ENCODE results near the gene SPG7. TPM values are rescaled to one million over a fixed set of nuclear protein-coding genes. Genes with fewer than 3 reads are reported as not detected.

SPG7 gene
- total RNA-seq, 4 donors from 2014 or later = 79.0 to 156 (median 92.3) TPM

GRCh38 chr16:89547860-89548259, 39.7 kb downstream of the SPG7 start:
- no peak overlapping the region for H3K4me3 ChIP-seq (ENCODE audit: low read depth, poor library complexity, severe bottlenecking)
- DNase-seq (ENCODE audit: low spot score in 2 of 2) = no peak
- intact Hi-C loops (cut with DNase I; ENCODE audit: low total_unique reads) = no loop called here
- TF ChIP-seq, protein P1, sequence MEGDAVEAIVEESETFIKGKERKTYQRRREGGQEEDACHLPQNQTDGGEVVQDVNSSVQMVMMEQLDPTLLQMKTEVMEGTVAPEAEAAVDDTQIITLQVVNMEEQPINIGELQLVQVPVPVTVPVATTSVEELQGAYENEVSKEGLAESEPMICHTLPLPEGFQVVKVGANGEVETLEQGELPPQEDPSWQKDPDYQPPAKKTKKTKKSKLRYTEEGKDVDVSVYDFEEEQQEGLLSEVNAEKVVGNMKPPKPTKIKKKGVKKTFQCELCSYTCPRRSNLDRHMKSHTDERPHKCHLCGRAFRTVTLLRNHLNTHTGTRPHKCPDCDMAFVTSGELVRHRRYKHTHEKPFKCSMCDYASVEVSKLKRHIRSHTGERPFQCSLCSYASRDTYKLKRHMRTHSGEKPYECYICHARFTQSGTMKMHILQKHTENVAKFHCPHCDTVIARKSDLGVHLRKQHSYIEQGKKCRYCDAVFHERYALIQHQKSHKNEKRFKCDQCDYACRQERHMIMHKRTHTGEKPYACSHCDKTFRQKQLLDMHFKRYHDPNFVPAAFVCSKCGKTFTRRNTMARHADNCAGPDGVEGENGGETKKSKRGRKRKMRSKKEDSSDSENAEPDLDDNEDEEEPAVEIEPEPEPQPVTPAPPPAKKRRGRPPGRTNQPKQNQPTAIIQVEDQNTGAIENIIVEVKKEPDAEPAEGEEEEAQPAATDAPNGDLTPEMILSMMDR (IDR thresholded peaks at IDR 0.05) = no peak
- 95% methylated on average over 20 of the region's 20 CpGs for WGBS, 2 donors

- no peak overlapping the region for H3K4me3 ChIP-seq (ENCODE audit: low read depth, poor library complexity, severe bottlenecking)
- intact Hi-C loops (cut with DNase I; ENCODE audit: low total_unique reads) = no loop called here
- 82 to 84% methylated on average over 28 of the region's 28 CpGs for WGBS, 2 donors
- no peak for DNase-seq (ENCODE audit: low spot score in 2 of 2)
- TF ChIP-seq POLR2A (IDR thresholded peaks at IDR 0.05) = no peak
- TF ChIP-seq, protein P1 (IDR thresholded peaks at IDR 0.05) = no peak
These were observed 40.3 kb downstream of the SPG7 start for GRCh38 chr16:89548344-89549006.

GRCh38 chr16:89549007-89549700, 41.0 kb downstream of the SPG7 start:
- no peak for DNase-seq (ENCODE audit: low spot score in 2 of 2)
- H3K4me3 ChIP-seq (ENCODE audit: low read depth, poor library complexity, severe bottlenecking) = no peak overlapping the region
- intact Hi-C loops (cut with DNase I; ENCODE audit: low total_unique reads) = no loop called here
- WGBS, 2 donors = 81 to 82% methylated on average over 10 of the region's 10 CpGs
- TF ChIP-seq, protein P1 (IDR thresholded peaks at IDR 0.05) = no peak
- no peak for TF ChIP-seq POLR2A (IDR thresholded peaks at IDR 0.05)

- no peak for TF ChIP-seq POLR2A (IDR thresholded peaks at IDR 0.05)
- TF ChIP-seq, protein P1 (IDR thresholded peaks at IDR 0.05) = no peak
- DNase-seq (ENCODE audit: low spot score in 2 of 2) = no peak
- 82 to 93% methylated on average over 21 to 22 of the region's 22 CpGs for WGBS, 2 donors
- H3K4me3 ChIP-seq (ENCODE audit: low read depth, poor library complexity, severe bottlenecking) = no peak overlapping the region
- intact Hi-C loops (cut with DNase I; ENCODE audit: low total_unique reads) = no loop called here
These were observed 42.3 kb downstream of the SPG7 start for GRCh38 chr16:89550421-89551007.

- TF ChIP-seq POLR2A (IDR thresholded peaks at IDR 0.05) = no peak
- TF ChIP-seq, protein P1 (IDR thresholded peaks at IDR 0.05) = no peak
- intact Hi-C loops (cut with DNase I; ENCODE audit: low total_unique reads) = no loop called here
- WGBS, 2 donors = 95% methylated on average over 22 of the region's 22 CpGs
- DNase-seq (ENCODE audit: low spot score in 2 of 2) = no peak
- no peak overlapping the region for H3K4me3 ChIP-seq (ENCODE audit: low read depth, poor library complexity, severe bottlenecking)
These were observed 44.1 kb downstream of the SPG7 start for GRCh38 chr16:89552329-89552728.
